Measurements from ENCODE around the gene PTPRB. TPM values are rescaled to one million over a fixed set of nuclear protein-coding genes. Genes with fewer than 3 reads are reported as not detected.

The PTPRB gene
- total RNA-seq, 2 experiments from 2014 or later = not detected

DNA sequence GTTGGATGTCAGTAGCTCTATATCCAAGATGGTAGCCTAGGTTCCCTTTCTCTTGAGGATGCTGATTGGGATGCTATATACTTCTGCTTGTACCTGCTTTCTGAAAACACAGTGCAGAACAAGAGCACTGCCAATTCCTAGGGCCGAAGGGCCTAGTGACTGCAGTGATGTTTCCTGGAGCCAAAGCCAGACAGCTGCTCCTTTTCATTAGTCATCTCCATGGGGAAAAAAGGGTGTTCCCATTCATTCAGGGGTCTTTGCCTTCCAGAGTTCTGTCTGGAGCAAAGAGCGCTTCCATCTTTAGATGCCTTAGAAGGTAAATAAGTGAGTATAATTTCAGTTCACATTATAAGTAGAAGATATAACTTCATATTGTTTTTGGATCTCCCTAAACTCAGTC is 85.5 kb downstream of the PTPRB start:
- ChIA-PET CTCF (no interaction called here), POLR2A (interaction anchor here (0.6 kb wide), 1 partner anchor 270 kb away, joined by 4 read pairs; no protein-coding TSS in a partner anchor)
- Mint-ChIP-seq H3K27ac (no peak overlapping the region), H3K36me3 (ENCODE audit: low read depth) (no peaks in the 10 kb centered on the region), H3K9me3 (ENCODE audit: insufficient read depth) (no peaks in the 10 kb centered on the region), H3K4me1 (ENCODE audit: low read depth) (no peaks in the 10 kb centered on the region), H3K27me3 (ENCODE audit: low read depth) (peaks cover 2% of the 10 kb centered on the region), H3K4me3 (no peak overlapping the region)
- DNase-seq = no peak
- ATAC-seq = no peak

- Mint-ChIP-seq H3K4me1 (ENCODE audit: low read depth) (no peaks in the 10 kb centered on the region), H3K4me3 (no peak overlapping the region), H3K27me3 (ENCODE audit: low read depth) (peaks cover 5% of the 10 kb centered on the region), H3K36me3 (ENCODE audit: low read depth) (no peaks in the 10 kb centered on the region), H3K27ac (no peak overlapping the region), H3K9me3 (ENCODE audit: insufficient read depth) (no peaks in the 10 kb centered on the region)
- DNase-seq = no peak
- ChIA-PET CTCF (no interaction called here), POLR2A (no interaction called here)
- ATAC-seq = no peak
Observed at GRCh38 chr12:70550180-70550577, 87.0 kb downstream of the PTPRB start.

GRCh38 chr12:70549340-70550179 is 87.7 kb downstream of the PTPRB start:
- H3K27me3 Mint-ChIP-seq (ENCODE audit: low read depth) = peaks cover 3% of the 10 kb centered on the region
- no peaks in the 10 kb centered on the region for H3K4me1 Mint-ChIP-seq (ENCODE audit: low read depth)
- CTCF ChIA-PET = no interaction called here
- no peaks in the 10 kb centered on the region for H3K36me3 Mint-ChIP-seq (ENCODE audit: low read depth)
- ATAC-seq (no peak), DNase-seq (no peak)
- H3K27ac Mint-ChIP-seq = no peak overlapping the region
- POLR2A ChIA-PET = no interaction called here
- no peak overlapping the region for H3K4me3 Mint-ChIP-seq
- H3K9me3 Mint-ChIP-seq (ENCODE audit: insufficient read depth) = no peaks in the 10 kb centered on the region

DNA sequence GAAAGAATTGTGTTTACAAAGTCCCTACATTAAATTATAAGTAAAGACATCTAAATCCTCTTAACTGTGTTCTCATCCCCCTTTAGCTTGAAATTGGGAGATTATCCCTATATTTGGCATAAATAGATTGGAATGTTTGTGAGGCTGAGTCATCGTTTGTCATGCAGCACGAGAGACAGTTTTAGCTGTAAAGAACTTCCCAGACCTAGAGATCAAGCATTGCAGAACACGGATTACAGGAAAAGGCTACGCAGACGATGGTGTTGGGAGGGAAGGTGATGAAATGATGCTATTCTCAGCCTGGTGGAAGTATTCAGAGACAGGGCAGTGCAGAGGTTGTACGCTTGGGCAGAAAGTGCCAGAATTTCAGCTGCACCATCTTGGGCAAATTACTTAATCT is 93.8 kb downstream of the PTPRB start:
- Mint-ChIP-seq H3K9me3 (ENCODE audit: insufficient read depth) (no peaks in the 10 kb centered on the region), H3K27me3 (ENCODE audit: low read depth) (peaks cover 2% of the 10 kb centered on the region), H3K36me3 (ENCODE audit: low read depth) (no peaks in the 10 kb centered on the region), H3K4me1 (ENCODE audit: low read depth) (no peaks in the 10 kb centered on the region), H3K27ac (no peak overlapping the region), H3K4me3 (no peak overlapping the region)
- ATAC-seq (no peak), DNase-seq (no peak)
- POLR2A ChIA-PET = no interaction called here
- CTCF ChIA-PET = no interaction called here

- Mint-ChIP-seq H3K27me3 (ENCODE audit: low read depth) (peaks cover 2% of the 10 kb centered on the region), H3K27ac (no peak overlapping the region), H3K4me1 (ENCODE audit: low read depth) (no peaks in the 10 kb centered on the region), H3K36me3 (ENCODE audit: low read depth) (no peaks in the 10 kb centered on the region), H3K4me3 (no peak overlapping the region), H3K9me3 (ENCODE audit: insufficient read depth) (no peaks in the 10 kb centered on the region)
- DNase-seq (no peak), ATAC-seq (no peak)
- POLR2A ChIA-PET = no interaction called here
- CTCF ChIA-PET = no interaction called here
Observed at GRCh38 chr12:70540996-70541395, 96.2 kb downstream of the PTPRB start.

DNA sequence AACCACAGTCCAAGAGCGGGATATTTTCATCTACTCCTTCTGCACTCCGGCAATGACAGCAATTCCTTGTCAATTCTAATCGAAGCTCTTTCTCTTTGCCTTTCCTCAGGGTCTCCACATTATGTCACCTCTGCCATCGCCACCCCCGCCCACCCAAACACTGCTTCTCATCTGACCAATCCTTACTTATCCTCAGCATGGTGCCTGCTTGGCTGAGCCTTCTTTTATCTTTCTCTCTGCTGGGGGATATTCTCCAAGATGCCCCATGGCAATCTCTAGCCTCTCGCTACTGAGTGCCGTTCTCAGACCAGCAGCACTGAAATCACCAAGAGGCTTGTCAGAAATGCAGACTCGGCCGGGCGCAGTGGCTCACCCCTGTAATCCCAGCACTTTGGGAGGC is 100.6 kb downstream of the PTPRB start:
- H3K4me1 Mint-ChIP-seq (ENCODE audit: low read depth) = no peaks in the 10 kb centered on the region
- no peaks in the 10 kb centered on the region for H3K9me3 Mint-ChIP-seq (ENCODE audit: insufficient read depth)
- H3K36me3 Mint-ChIP-seq (ENCODE audit: low read depth) = no peaks in the 10 kb centered on the region
- ATAC-seq = no peak
- ChIA-PET POLR2A (no interaction called here), CTCF (no interaction called here)
- no peak overlapping the region for H3K27ac Mint-ChIP-seq
- no peak for DNase-seq
- no peak overlapping the region for H3K4me3 Mint-ChIP-seq
- H3K27me3 Mint-ChIP-seq (ENCODE audit: low read depth) = no peaks in the 10 kb centered on the region

GRCh38 chr12:70535896-70536374 is 101.3 kb downstream of the PTPRB start:
- H3K27me3 Mint-ChIP-seq (ENCODE audit: low read depth) = no peaks in the 10 kb centered on the region
- ChIA-PET POLR2A (no interaction called here), CTCF (no interaction called here)
- no peak for ATAC-seq
- no peak for DNase-seq
- H3K36me3 Mint-ChIP-seq (ENCODE audit: low read depth) = no peaks in the 10 kb centered on the region
- no peaks in the 10 kb centered on the region for H3K9me3 Mint-ChIP-seq (ENCODE audit: insufficient read depth)
- H3K27ac Mint-ChIP-seq = no peak overlapping the region
- H3K4me1 Mint-ChIP-seq (ENCODE audit: low read depth) = no peaks in the 10 kb centered on the region
- no peak overlapping the region for H3K4me3 Mint-ChIP-seq

GRCh38 chr12:70534466-70534865 is 102.8 kb downstream of the PTPRB start:
- POLR2A ChIA-PET = no interaction called here
- DNase-seq = no peak
- Mint-ChIP-seq H3K4me1 (ENCODE audit: low read depth) (no peaks in the 10 kb centered on the region), H3K9me3 (ENCODE audit: insufficient read depth) (no peaks in the 10 kb centered on the region), H3K4me3 (no peak overlapping the region), H3K27me3 (ENCODE audit: low read depth) (no peaks in the 10 kb centered on the region), H3K27ac (no peak overlapping the region), H3K36me3 (ENCODE audit: low read depth) (no peaks in the 10 kb centered on the region)
- CTCF ChIA-PET = no interaction called here
- ATAC-seq = no peak

DNA sequence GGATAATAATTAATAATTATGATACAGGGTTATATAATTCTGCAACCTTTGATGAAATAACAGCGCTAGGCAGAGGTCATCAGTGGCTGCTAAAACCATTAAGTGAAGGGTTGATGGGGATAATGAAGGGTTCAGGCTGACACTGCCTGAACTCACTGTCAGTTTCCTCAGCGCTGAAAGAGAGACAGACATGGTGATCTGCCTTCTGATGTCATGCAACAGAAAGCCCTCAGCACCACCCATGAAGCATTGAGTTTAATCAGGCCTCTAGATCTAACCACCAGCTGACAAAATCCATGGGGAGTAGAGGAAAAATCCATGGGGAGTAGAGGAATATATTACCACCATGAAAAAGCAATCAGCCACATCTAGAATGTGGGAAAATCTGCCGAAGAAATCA is 107.6 kb downstream of the PTPRB start:
- CTCF ChIA-PET = no interaction called here
- Mint-ChIP-seq H3K27ac (no peak overlapping the region), H3K9me3 (ENCODE audit: insufficient read depth) (no peaks in the 10 kb centered on the region), H3K27me3 (ENCODE audit: low read depth) (no peaks in the 10 kb centered on the region), H3K4me3 (no peak overlapping the region), H3K4me1 (ENCODE audit: low read depth) (no peaks in the 10 kb centered on the region), H3K36me3 (ENCODE audit: low read depth) (no peaks in the 10 kb centered on the region)
- POLR2A ChIA-PET = interaction anchor here (0.6 kb wide), 1 partner anchor 154 kb away, joined by 3 read pairs; no protein-coding TSS in a partner anchor
- DNase-seq (no peak), ATAC-seq (no peak)

GRCh38 chr12:70520847-70521246 is 116.4 kb downstream of the PTPRB start:
- POLR2A ChIA-PET = no interaction called here
- ATAC-seq (no peak), DNase-seq (no peak)
- Mint-ChIP-seq H3K4me1 (ENCODE audit: low read depth) (no peaks in the 10 kb centered on the region), H3K27me3 (ENCODE audit: low read depth) (peaks cover 2% of the 10 kb centered on the region), H3K36me3 (ENCODE audit: low read depth) (no peaks in the 10 kb centered on the region), H3K9me3 (ENCODE audit: insufficient read depth) (no peaks in the 10 kb centered on the region), H3K27ac (no peak overlapping the region), H3K4me3 (no peak overlapping the region)
- CTCF ChIA-PET = no interaction called here

GRCh38 chr12:70513426-70513825 is 123.8 kb downstream of the PTPRB start:
- H3K9me3 Mint-ChIP-seq (ENCODE audit: insufficient read depth) = no peaks in the 10 kb centered on the region

DNA sequence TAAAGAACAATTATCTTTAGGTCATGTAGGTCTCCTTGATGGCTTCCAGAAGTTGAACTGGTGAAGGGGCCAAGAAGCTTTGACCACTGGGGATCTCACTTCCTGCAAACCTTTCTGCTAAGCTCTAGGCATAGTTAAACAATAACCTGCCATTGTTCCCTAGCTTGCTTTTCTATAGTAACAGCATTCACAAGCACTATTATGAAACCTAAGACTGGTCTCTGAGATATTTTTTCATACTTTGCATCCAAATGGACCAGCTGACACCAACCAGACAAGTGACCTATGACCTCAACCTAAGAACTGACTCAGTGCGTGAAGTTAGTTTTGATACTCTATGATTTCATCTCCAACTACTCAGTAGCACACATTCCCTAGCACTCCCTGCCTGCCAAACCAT is 129.1 kb downstream of the PTPRB start:
- no peaks in the 10 kb centered on the region for H3K36me3 Mint-ChIP-seq (ENCODE audit: low read depth)
- H3K27me3 Mint-ChIP-seq (ENCODE audit: low read depth) = no peaks in the 10 kb centered on the region
- H3K4me1 Mint-ChIP-seq (ENCODE audit: low read depth) = no peaks in the 10 kb centered on the region
- H3K4me3 Mint-ChIP-seq = no peak overlapping the region
- no peak overlapping the region for H3K27ac Mint-ChIP-seq
- CTCF ChIA-PET = no interaction called here
- no peak for ATAC-seq
- POLR2A ChIA-PET = no interaction called here
- no peaks in the 10 kb centered on the region for H3K9me3 Mint-ChIP-seq (ENCODE audit: insufficient read depth)
- no peak for DNase-seq

More at GRCh38 chr12:70513426-70513825, 123.8 kb downstream of the PTPRB start:
- Mint-ChIP-seq H3K27ac (no peak overlapping the region), H3K4me1 (ENCODE audit: low read depth) (no peaks in the 10 kb centered on the region), H3K4me3 (no peak overlapping the region), H3K27me3 (ENCODE audit: low read depth) (peaks cover 2% of the 10 kb centered on the region), H3K36me3 (ENCODE audit: low read depth) (no peaks in the 10 kb centered on the region)
- POLR2A ChIA-PET = no interaction called here
- DNase-seq (no peak), ATAC-seq (no peak)
- CTCF ChIA-PET = no interaction called here

DNA sequence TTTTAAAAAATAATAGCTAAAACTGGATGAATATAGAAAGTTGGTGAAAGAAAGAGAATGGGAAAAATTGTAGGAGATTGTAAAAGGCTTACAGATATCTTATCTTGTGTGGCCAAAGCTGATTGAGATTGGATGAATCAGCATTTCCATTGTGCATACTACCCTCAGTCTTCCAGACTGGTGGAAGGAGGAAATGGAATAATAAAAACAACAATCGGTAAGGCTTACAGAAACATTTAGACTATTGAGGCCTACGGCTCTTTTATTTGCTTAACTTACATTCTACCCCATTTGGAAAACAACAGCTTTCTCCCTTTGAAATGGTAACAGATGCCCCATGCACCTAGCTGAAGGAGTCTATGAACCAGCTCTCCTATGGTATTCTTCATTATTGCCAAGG is 129.8 kb downstream of the PTPRB start:
- no peaks in the 10 kb centered on the region for H3K9me3 Mint-ChIP-seq (ENCODE audit: insufficient read depth)
- ATAC-seq (no peak), DNase-seq (no peak)
- H3K4me3 Mint-ChIP-seq = no peak overlapping the region
- ChIA-PET POLR2A (no interaction called here), CTCF (no interaction called here)
- H3K27ac Mint-ChIP-seq = no peak overlapping the region
- no peaks in the 10 kb centered on the region for H3K36me3 Mint-ChIP-seq (ENCODE audit: low read depth)
- no peaks in the 10 kb centered on the region for H3K27me3 Mint-ChIP-seq (ENCODE audit: low read depth)
- no peaks in the 10 kb centered on the region for H3K4me1 Mint-ChIP-seq (ENCODE audit: low read depth)

Data from activated CD8-positive, alpha-beta T cell treated with anti-CD3 and anti-CD28 coated beads, Interleukin-2, amount 10 ng/mL, durations not matched to agents 7 days and 5 days (primary cell).